Heart right ventricle (tissue), 16 donors: ENCODE data around the gene TENM4. TPM values are rescaled to one million over a fixed set of nuclear protein-coding genes. Genes with fewer than 3 reads are reported as not detected.

Experiments used
- ATAC-seq, 8 donors: fragments of 200-7000 bp; cut with Tn5 transposase; one replicate each; pipeline ENCODE4 v1.9.1; 2020; ENCODE audit warnings: mild to moderate bottlenecking in 8 of 8, moderate library complexity in 8 of 8, moderate number of reproducible peaks in 1 of 8
- DNase-seq, 2 donors: peaks; one replicate each; pipeline ENCODE4 v3.0.0-alpha.2; 2020
- H3K27ac ChIP-seq, 10 donors: fragments of 200-600 bp; sonication (generic) in 2 of 10; one replicate each; pipeline versions ENCODE4 v1.5.0 to v1.8.0; 2020 to 2022; ENCODE audit warnings: mild to moderate bottlenecking in 3 of 10
- H3K27me3 ChIP-seq, 7 donors: fragments of 200-600 bp; one replicate each; pipeline ENCODE4 v1.8.0; 2021 to 2022; ENCODE audit warnings: mild to moderate bottlenecking in 2 of 7
- H3K36me3 ChIP-seq, 9 donors: fragments of 200-600 bp; sonication (generic) in 1 of 9; one replicate each; pipeline versions ENCODE4 v1.5.0 to v1.8.0; 2020 to 2022; ENCODE audit warnings: mild to moderate bottlenecking in 2 of 9
- H3K4me1 ChIP-seq, 9 donors: fragments of 200-600 bp; sonication (generic) in 1 of 9; one replicate each; pipeline versions ENCODE4 v1.5.0 to v1.8.0; 2020 to 2022; ENCODE audit warnings: mild to moderate bottlenecking in 4 of 9
- H3K4me3 ChIP-seq, 10 donors: fragments of 200-600 bp; sonication (generic) in 2 of 10; one replicate each; pipeline versions ENCODE4 v1.5.0 to v1.8.0; 2020 to 2022; ENCODE audit warnings: mild to moderate bottlenecking in 7 of 10, moderate library complexity in 2 of 10
- H3K9me3 ChIP-seq, 11 donors: fragments of 200-600 bp in 10 of 11; sonication (generic) in 2 of 11; one replicate each; pipeline versions ENCODE4 v1.5.0 to v1.8.0; 2013 to 2022; ENCODE audit warnings: mild to moderate bottlenecking in 2 of 11, control low read depth in 1 of 11, moderate library complexity in 1 of 11
- WGBS, 2 donors: extraction: QIAGEN DNeasy Blood & Tissue Kit; methylation state at CpG; one replicate each; pipeline ENCODE4 v1.1.7; 2013; ENCODE audit warnings: inconsistent platforms in 1 of 2; 5-methylcytosine and 5-hydroxymethylcytosine counted together
- intact Hi-C, 10 donors: fragments of 100-400 bp; cut with DNase I; formaldehyde crosslinking; loops; one replicate each; pipeline versions ENCODE4 v1.11.1 to v1.14.2; 2022
- polyA plus RNA-seq, 2 donors: library from polyadenylated mRNA; stranded (reverse); fragments of 200-250 nt; gene quantifications; one replicate each; pipeline ENCODE4 v1.2.3, GENCODE V29; 2013
- total RNA-seq, 10 donors: library from RNA; stranded (reverse); fragmentation: NEBNext Ultra II Directional in 3 of 10; extraction: Animal tissue kit (Norgen Biotek cat#: 25700) in 3 of 10; gene quantifications; one replicate each; pipeline versions ENCODE4 v1.2.1 to v1.2.4, GENCODE V29; 2021 to 2023
- TF ChIP-seq, protein P1 (sequence below), 9 donors: fragments of 200-600 bp; sonication (generic) in 2 of 9; IDR thresholded peaks; one replicate each; pipeline versions ENCODE4 v1.5.0 to v1.8.0; 2021 to 2022; ENCODE audit warnings: antibody characterized with exemption in 9 of 9, mild to moderate bottlenecking in 5 of 9, moderate library complexity in 1 of 9
- donor health status: Arrhythmogenic right ventricular cardiomyopathy.
- donor health status: ischemic (EF 13 %, LVEDD 7.1; RV severe dilation, severe dysfunction).
- donor health status: healthy with polysubstance abuse.
- donor health status: DM: no; HTN: yes; CAD: no.
- donor health status: DM: no; HTN: no; CAD: no.
- donor health status: ischemic (EF 25% LVEDD 6.9; RV normal size, moderate dysfunction).
- donor health status: ischemic (EF 25% LVEDD 5.7; RV mildly dilated, moderate dysfunction).
- donor health status: healthy.
- donor health status: DM: yes; HTN: yes; CAD: no.
- donor health status: Ischemic cardiomyopathy.
- donor health status: ischemic (EF 35%, LVEDD 5.7; RV mildly dilated, moderate dysfunction).
- donor health status: nonischemic (EF 11% LVEDD 7.7; RV severe dilation, severe dysfunction).
- donor health status: DM: yes; HTN: yes; CAD: no.
- donor health status: PGD.
- donor health status: ischemic (EF 29% LVEDD 5.4; RV normal size, mild dysfunction).
- donor health status: nonischemic (EF 23%, LVEDD 6.1; RV moderate dilation, normal function).

The TENM4 gene
- total and polyA plus RNA-seq, 12 donors: 0.10 to 3.6 (median 0.91) TPM

DNA sequence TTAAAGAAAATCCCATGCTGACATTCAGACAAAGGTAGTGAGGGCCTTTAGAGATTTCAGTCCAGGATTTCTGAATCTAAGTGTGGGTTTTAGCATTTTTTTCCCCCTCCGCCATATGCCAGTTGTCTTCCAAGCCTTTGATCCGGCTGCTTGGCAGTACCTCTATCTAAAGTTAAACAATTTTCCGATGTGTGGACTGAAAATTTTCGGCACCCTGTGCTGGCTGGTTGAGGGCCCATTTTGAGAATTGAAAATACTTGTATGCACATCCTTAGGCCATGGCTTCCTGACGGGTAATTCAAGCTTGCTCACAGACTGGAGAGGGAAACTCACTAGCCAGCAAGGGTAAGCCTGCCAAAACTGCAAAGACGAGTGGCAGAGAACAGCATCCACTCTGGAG, 734.3 kb downstream of the TENM4 start:
- Histone ChIP-seq H3K4me3 (no peak overlapping the region), H3K9me3 (no peaks in the 10 kb centered on the region), H3K36me3 (no peaks in the 10 kb centered on the region), H3K27me3 (no peaks in the 10 kb centered on the region), H3K27ac (no peak overlapping the region), H3K4me1 (no peaks in the 10 kb centered on the region)
- no peak for DNase-seq
- intact Hi-C loops: no loop called here
- TF ChIP-seq, protein P1, sequence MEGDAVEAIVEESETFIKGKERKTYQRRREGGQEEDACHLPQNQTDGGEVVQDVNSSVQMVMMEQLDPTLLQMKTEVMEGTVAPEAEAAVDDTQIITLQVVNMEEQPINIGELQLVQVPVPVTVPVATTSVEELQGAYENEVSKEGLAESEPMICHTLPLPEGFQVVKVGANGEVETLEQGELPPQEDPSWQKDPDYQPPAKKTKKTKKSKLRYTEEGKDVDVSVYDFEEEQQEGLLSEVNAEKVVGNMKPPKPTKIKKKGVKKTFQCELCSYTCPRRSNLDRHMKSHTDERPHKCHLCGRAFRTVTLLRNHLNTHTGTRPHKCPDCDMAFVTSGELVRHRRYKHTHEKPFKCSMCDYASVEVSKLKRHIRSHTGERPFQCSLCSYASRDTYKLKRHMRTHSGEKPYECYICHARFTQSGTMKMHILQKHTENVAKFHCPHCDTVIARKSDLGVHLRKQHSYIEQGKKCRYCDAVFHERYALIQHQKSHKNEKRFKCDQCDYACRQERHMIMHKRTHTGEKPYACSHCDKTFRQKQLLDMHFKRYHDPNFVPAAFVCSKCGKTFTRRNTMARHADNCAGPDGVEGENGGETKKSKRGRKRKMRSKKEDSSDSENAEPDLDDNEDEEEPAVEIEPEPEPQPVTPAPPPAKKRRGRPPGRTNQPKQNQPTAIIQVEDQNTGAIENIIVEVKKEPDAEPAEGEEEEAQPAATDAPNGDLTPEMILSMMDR (IDR thresholded peaks at IDR 0.05): no peak
- no peak for ATAC-seq
- 88 to 90% methylated on average over 6 of the region's 6 CpGs for WGBS, 2 donors

DNA sequence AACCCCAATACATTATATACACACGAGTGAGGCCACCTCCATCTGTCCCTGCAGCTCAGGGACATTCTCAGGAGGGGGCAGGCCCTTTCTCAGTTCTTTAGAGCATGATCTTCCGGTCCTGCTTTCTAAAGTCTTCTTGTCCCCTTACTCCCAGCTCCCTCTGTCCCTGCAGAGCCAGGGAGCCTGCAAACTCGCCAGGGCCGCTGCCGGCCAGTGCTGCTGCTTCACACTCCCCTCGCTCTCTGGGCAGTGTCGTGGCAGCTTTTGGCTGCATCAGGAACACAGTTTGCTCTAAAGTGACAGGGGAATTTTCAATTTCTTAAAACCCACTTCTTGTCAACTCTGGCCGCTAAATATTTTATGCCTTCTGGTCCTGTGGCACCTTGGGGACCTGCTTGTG, 736.0 kb downstream of the TENM4 start:
- WGBS, 2 donors: 86 to 92% methylated on average over 8 of the region's 8 CpGs

DNA sequence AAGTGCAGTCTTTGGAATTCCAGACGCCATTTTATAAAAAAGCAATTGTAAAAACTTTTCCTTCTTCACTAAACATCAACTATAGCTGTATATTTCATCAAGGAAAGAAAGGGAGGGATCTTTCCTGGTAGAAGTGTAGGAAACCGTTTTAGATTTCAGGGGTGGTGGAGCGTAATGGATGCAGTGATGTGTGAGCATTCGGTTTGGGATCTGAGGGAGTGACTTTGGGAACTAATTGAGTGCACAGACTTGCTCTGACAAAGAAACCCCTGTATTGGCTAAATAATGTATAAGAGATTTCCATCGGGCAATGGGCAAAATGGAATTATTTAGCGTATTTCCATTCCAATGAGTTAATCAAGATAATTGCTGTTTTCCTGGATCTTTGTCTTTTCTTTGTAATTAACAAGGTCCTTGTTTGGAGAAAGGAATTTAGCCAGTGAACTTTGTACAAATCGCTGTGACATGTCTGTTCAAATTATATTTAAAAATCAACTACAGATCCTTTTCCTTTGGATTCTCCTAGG, 741.2 kb downstream of the TENM4 start:
- no peak for ATAC-seq
- intact Hi-C loops: no loop called here
- TF ChIP-seq, protein P1 (IDR thresholded peaks at IDR 0.05): no peak
- 83 to 84% methylated on average over 7 of the region's 7 CpGs for WGBS, 2 donors
- Histone ChIP-seq H3K9me3 (no peaks in the 10 kb centered on the region), H3K36me3 (no peaks in the 10 kb centered on the region), H3K4me1 (peaks cover 0 to 6% (median 0%) of the 10 kb centered on the region in 9 donors), H3K27ac (no peak overlapping the region), H3K4me3 (no peak overlapping the region), H3K27me3 (peaks cover 0 to 20% (median 0%) of the 10 kb centered on the region in 7 donors)
- DNase-seq: no peak

More for the DNA sequence above, 736.0 kb downstream of the TENM4 start:
- Histone ChIP-seq H3K9me3 (no peaks in the 10 kb centered on the region), H3K4me1 (no peaks in the 10 kb centered on the region), H3K27ac (no peak overlapping the region), H3K27me3 (peaks cover 0 to 5% (median 0%) of the 10 kb centered on the region in 7 donors), H3K36me3 (no peaks in the 10 kb centered on the region), H3K4me3 (no peak overlapping the region)
- DNase-seq (no peak), ATAC-seq (no peak)
- TF ChIP-seq, protein P1 (IDR thresholded peaks at IDR 0.05): no peak
- intact Hi-C loops: no loop called here

DNA sequence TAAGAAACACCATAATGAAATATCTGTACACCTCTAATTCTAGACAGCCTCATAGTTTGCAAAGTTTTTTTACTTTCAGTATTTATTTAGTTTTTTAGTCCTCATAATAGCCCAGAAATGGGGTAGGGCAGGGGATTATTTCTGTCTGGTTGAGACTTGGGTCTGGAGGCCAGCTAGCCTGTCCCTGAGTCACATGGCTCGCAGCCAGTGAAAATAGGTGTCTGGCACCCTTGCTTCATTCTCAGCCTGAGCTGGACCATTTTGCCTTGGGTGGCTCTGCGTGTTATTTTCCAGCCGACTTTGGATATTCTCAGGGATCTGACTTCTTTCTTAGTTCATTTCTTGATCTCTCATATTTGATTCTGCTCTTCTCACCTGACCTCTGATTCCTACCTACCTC, 742.2 kb downstream of the TENM4 start:
- peak; percentile 46 to 62 for DNase-seq
- H3K36me3 ChIP-seq: no peaks in the 10 kb centered on the region
- H3K4me1 ChIP-seq: peaks cover 0 to 6% (median 0%) of the 10 kb centered on the region in 9 donors
- H3K27me3 ChIP-seq: peaks cover 0 to 20% (median 0%) of the 10 kb centered on the region in 7 donors
- H3K9me3 ChIP-seq: no peaks in the 10 kb centered on the region
- TF ChIP-seq, protein P1 (IDR thresholded peaks at IDR 0.05): no peak
- intact Hi-C loops: no loop called here
- WGBS, 2 donors: 46 to 66% methylated on average over 3 of the region's 3 CpGs
- no peak overlapping the region for H3K27ac ChIP-seq
- no peak overlapping the region for H3K4me3 ChIP-seq
- ATAC-seq: peak in 7 of 8 donors; percentile 59 to 79 (median 76)
